Natural killer cell (primary cell): ENCODE results near the gene PDK1. TPM values are rescaled to one million over a fixed set of nuclear protein-coding genes. Genes with fewer than 3 reads are reported as not detected.
A peak's percentile ranks its signal among the peaks of the same experiment; 100 is the strongest.
"Not testable (repeated sequence)": the region's sequence is repeated elsewhere in the genome, so short reads cannot be mapped to it uniquely, and the experiment has no call there.

ENCODE experiments used
- ATAC-seq, 3 donors: fragments of 150-1000 bp in 2 of 3; fragments of 200-7000 bp in 1 of 3; cut with Tn5 transposase; 1 replicate in 1 of 3; 2 replicates in 2 of 3; pipeline ENCODE4 v1.10.0; 2021; ENCODE audit warnings: mild to moderate bottlenecking in 2 of 3, moderate library complexity in 2 of 3
- DNase-seq, 2 donors: peaks; one replicate each; pipeline versions ENCODE4 v3.0.0 to v3.0.0-alpha.2; 2013 to 2021; ENCODE audit warnings: mixed read lengths in 1 of 2
- H3K27ac ChIP-seq: one replicate; pipeline ENCODE4 v1.5.1; 2013; ENCODE audit warnings: mild to moderate bottlenecking, low read length
- H3K27me3 ChIP-seq: one replicate; pipeline ENCODE4 v1.6.1; 2013; ENCODE audit warnings: low read length; ENCODE audit not compliant: control insufficient read depth, insufficient read depth
- H3K36me3 ChIP-seq: one replicate; pipeline ENCODE4 v1.6.1; 2013; ENCODE audit warnings: low read length; ENCODE audit not compliant: control insufficient read depth, insufficient read depth
- H3K4me1 ChIP-seq: one replicate; pipeline ENCODE4 v1.6.1; 2013; ENCODE audit warnings: low read length; ENCODE audit not compliant: control insufficient read depth, insufficient read depth
- H3K4me3 ChIP-seq: one replicate; pipeline ENCODE4 v1.5.1; 2013; ENCODE audit warnings: low read length
- H3K9me3 ChIP-seq: one replicate; pipeline ENCODE4 v1.6.1; 2013; ENCODE audit warnings: low read length; ENCODE audit not compliant: control insufficient read depth, insufficient read depth
- H3K27ac Mint-ChIP-seq, 2 donors: one replicate each; pipeline ENCODE4 v1.8.0; 2022; ENCODE audit warnings: mild to moderate bottlenecking in 2 of 2, mixed read lengths in 2 of 2, moderate library complexity in 1 of 2
- H3K27me3 Mint-ChIP-seq, 2 donors: one replicate each; pipeline ENCODE4 v1.8.0; 2022; ENCODE audit warnings: low read depth in 2 of 2, mixed read lengths in 2 of 2
- H3K36me3 Mint-ChIP-seq: one replicate; pipeline ENCODE4 v1.8.0; 2022; ENCODE audit warnings: mixed read lengths
- H3K4me1 Mint-ChIP-seq, 2 donors: one replicate each; pipeline ENCODE4 v1.8.0; 2022; ENCODE audit warnings: mixed read lengths in 2 of 2
- H3K4me3 Mint-ChIP-seq: one replicate; pipeline ENCODE4 v1.8.0; 2022; ENCODE audit warnings: mild to moderate bottlenecking, moderate library complexity, mixed read lengths
- H3K9me3 Mint-ChIP-seq, 2 donors: one replicate each; pipeline ENCODE4 v1.8.0; 2022; ENCODE audit warnings: mixed read lengths in 2 of 2
- CTCF ChIP-seq: fragments of 200-600 bp; IDR thresholded peaks from one replicate; pipeline ENCODE4 v1.8.0; 2022; ENCODE audit warnings: antibody characterized with exemption
- WGBS: methylation state at CpG from one replicate; pipeline ENCODE4 v1.1.7; 2013; ENCODE audit warnings: missing lambda C conversion rate; ENCODE audit not compliant: insufficient coverage; 5-methylcytosine and 5-hydroxymethylcytosine counted together
- intact Hi-C: fragments of 100-400 bp; cut with micrococcal nuclease; formaldehyde crosslinking; loops from one replicate; pipeline ENCODE4 v1.14.2; 2022
- total RNA-seq, 4 donors: library from RNA; stranded (reverse); fragments of 120-200 nt in 1 of 4; gene quantifications; one replicate each; pipeline versions ENCODE4 v1.2.3 to v1.2.4, GENCODE V29; 2013 to 2022

Gene PDK1
- total RNA-seq, 3 donors from 2014 or later (not counting 1 experiment from before 2014, with no cell fraction given) = 17.3 to 29.1 (median 22.6) TPM

- Histone ChIP-seq H3K4me3 (no peak overlapping the region), H3K27ac (no peak overlapping the region), H3K4me1 (peaks cover 14% of the 10 kb centered on the region), H3K36me3 (peaks cover 14% of the 10 kb centered on the region), H3K9me3 (no peaks in the 10 kb centered on the region), H3K27me3 (no peaks in the 10 kb centered on the region)
- WGBS = 65% methylated on average over 6 of the region's 9 CpGs
- peak in 2 of 3 donors; percentile 36 to 61 for ATAC-seq
- no peak for TF ChIP-seq CTCF
- peaks cover 38 to 39% of the 10 kb centered on the region in 2 donors for H3K4me1 Mint-ChIP-seq
- H3K36me3 Mint-ChIP-seq = peaks cover 34% of the 10 kb centered on the region
- DNase-seq = peak in 1 of 2 donors; percentile 21
- peak overlapping the region; percentile 21 for H3K4me3 Mint-ChIP-seq
- peaks cover 7 to 9% of the 10 kb centered on the region in 2 donors for H3K27me3 Mint-ChIP-seq
- intact Hi-C loops = no loop called here
- H3K9me3 Mint-ChIP-seq = no peaks in the 10 kb centered on the region
- H3K27ac Mint-ChIP-seq = no peak overlapping the region
These were observed 30.5 kb downstream of the PDK1 start for GRCh38 chr2:172586245-172586891.

DNA sequence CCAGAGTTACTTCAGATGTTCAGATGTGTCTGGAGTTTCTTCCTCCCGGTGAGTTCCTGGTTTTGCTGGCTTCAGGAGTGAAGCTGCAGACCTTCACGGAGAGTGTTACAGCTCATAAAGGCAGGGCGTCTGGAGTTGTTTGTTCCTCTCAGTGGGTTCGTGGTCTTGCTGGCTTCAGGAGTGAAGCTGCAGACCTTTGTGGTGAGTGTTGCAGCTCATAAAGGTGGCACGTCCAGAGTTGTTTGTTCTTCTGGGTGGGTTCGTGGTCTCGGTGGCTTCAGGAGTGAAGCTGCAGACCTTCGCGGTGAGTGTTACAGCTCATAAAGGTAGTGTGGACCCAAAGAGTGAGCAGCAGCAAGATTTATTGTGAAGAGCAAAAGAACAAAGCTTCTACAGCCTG is 31.3 kb downstream of the PDK1 start:
- H3K27ac Mint-ChIP-seq, H3K4me3 ChIP-seq, H3K27ac ChIP-seq, H3K27me3 Mint-ChIP-seq, ATAC-seq, H3K9me3 ChIP-seq, H3K9me3 Mint-ChIP-seq, DNase-seq, intact Hi-C loops, H3K27me3 ChIP-seq: not testable (repeated sequence)
- Mint-ChIP-seq H3K4me1 (peaks cover 38 to 42% of the 10 kb centered on the region in 2 donors), H3K4me3 (peak overlapping the region; percentile 21), H3K36me3 (peaks cover 32% of the 10 kb centered on the region)
- Histone ChIP-seq H3K4me1 (peaks cover 14% of the 10 kb centered on the region), H3K36me3 (peaks cover 12% of the 10 kb centered on the region)
- 55% methylated on average over 9 of the region's 9 CpGs for WGBS

DNA sequence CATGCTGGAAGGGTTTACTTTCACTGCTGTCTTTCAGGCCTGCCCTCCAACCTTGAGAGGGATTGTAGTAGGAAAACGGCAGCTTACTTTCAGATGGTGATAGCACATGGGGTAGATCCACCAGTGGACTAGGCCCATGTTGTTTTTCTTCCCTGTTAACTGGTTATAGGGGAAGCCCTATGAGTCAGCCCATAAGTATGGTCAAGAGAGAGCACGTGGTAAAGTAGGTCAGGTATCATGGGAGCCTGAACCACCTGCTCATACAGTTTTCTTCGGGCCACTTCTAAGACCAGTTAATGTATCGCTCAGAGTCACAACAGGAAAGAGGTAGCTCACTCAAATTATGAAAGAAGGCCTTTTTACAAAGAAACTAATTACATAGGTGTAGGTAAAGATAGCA is 33.0 kb downstream of the PDK1 start:
- Mint-ChIP-seq H3K9me3 (no peaks in the 10 kb centered on the region), H3K4me3 (no peak overlapping the region), H3K27me3 (peaks cover 7 to 9% of the 10 kb centered on the region in 2 donors), H3K36me3 (peaks cover 23% of the 10 kb centered on the region), H3K4me1 (peaks cover 38 to 44% of the 10 kb centered on the region in 2 donors), H3K27ac (no peak overlapping the region)
- no peaks in the 10 kb centered on the region for H3K9me3 ChIP-seq
- H3K4me3 ChIP-seq = no peak overlapping the region
- no peak overlapping the region for H3K27ac ChIP-seq
- H3K27me3 ChIP-seq = no peaks in the 10 kb centered on the region
- ATAC-seq = peak in 1 of 3 donors; percentile 32
- intact Hi-C loops = no loop called here
- no peak for TF ChIP-seq CTCF
- 90% methylated on average over 3 of the region's 4 CpGs for WGBS
- peaks cover 12% of the 10 kb centered on the region for H3K36me3 ChIP-seq
- peaks cover 14% of the 10 kb centered on the region for H3K4me1 ChIP-seq
- DNase-seq = no peak

GRCh38 chr2:172591386-172591785 is 35.5 kb downstream of the PDK1 start:
- Histone ChIP-seq H3K4me1 (peaks cover 11% of the 10 kb centered on the region), H3K36me3 (peaks cover 29% of the 10 kb centered on the region)
- DNase-seq, H3K27ac ChIP-seq, H3K9me3 ChIP-seq, H3K9me3 Mint-ChIP-seq, intact Hi-C loops, H3K4me3 ChIP-seq, H3K27me3 ChIP-seq, H3K27me3 Mint-ChIP-seq, ATAC-seq, H3K4me3 Mint-ChIP-seq, H3K27ac Mint-ChIP-seq: not testable (repeated sequence)
- 93% methylated on average over 4 of the region's 4 CpGs for WGBS
- Mint-ChIP-seq H3K36me3 (peaks cover 26% of the 10 kb centered on the region), H3K4me1 (peaks cover 33 to 40% of the 10 kb centered on the region in 2 donors)

DNA sequence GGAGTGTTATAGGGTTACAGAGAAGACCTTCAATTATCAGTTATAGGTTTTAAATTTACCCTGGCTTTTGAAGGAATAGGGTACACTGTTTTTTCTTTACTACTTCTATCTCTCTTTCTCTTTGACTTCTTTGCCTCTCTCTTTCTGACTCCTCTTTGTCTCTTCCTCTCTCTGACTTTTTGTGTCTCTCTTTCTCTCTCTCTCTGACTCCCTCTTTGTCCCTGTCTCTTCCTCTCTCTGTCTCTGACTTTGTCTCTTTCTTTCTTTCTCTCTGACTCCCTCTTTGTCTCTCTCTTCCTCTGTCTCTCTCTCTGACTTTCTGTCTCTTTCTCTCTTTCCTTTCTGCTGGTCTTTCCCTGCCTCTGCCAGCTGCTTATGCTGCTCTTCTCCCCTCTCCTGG is 36.3 kb downstream of the PDK1 start:
- H3K27me3 Mint-ChIP-seq, H3K4me3 ChIP-seq, DNase-seq, H3K9me3 Mint-ChIP-seq, ATAC-seq, intact Hi-C loops, H3K4me3 Mint-ChIP-seq, H3K9me3 ChIP-seq, H3K27me3 ChIP-seq, H3K27ac Mint-ChIP-seq, H3K27ac ChIP-seq, H3K4me1 ChIP-seq: not testable (repeated sequence)
- peaks cover 37% of the 10 kb centered on the region for H3K36me3 ChIP-seq
- peaks cover 25 to 32% of the 10 kb centered on the region in 2 donors for H3K4me1 Mint-ChIP-seq
- peaks cover 31% of the 10 kb centered on the region for H3K36me3 Mint-ChIP-seq
